Adrenal gland (tissue), 12 donors: ENCODE measurements around the gene RHOXF2. TPM values are rescaled to one million over a fixed set of nuclear protein-coding genes. Genes with fewer than 3 reads are reported as not detected.
"Not testable (repeated sequence)": the region's sequence is repeated elsewhere in the genome, so short reads cannot be mapped to it uniquely, and the experiment has no call there.

ENCODE experiments used
- DNase-seq, 7 donors: peaks; one replicate each; pipeline ENCODE4 v3.0.0-alpha.2; 2019 to 2020
- H3K27ac ChIP-seq, 5 donors: fragments of 200-600 bp; sonication (generic) in 4 of 5; 1 replicate in 3 of 5; 2 replicates in 2 of 5; pipeline versions ENCODE4 v1.5.1 to v1.8.0; 2016 to 2020; ENCODE audit warnings: mild to moderate bottlenecking in 1 of 5
- H3K27me3 ChIP-seq: fragments of 200-600 bp; 2 replicates; pipeline ENCODE4 v1.8.0; 2021
- H3K36me3 ChIP-seq, 2 donors: fragments of 200-600 bp; replicated peaks in 1 of 2; 1 replicate in 1 of 2; 2 replicates in 1 of 2; pipeline versions ENCODE4 v1.5.1 to v1.8.0; 2018 to 2022
- H3K4me1 ChIP-seq, 2 donors: fragments of 200-600 bp; replicated peaks in 1 of 2; 1 replicate in 1 of 2; 2 replicates in 1 of 2; pipeline versions ENCODE4 v1.5.1 to v1.8.0; 2018 to 2021
- H3K4me3 ChIP-seq, 4 donors: fragments of 200-600 bp; sonication (generic) in 3 of 4; one replicate each; pipeline ENCODE4 v1.5.1; 2016 to 2018
- H3K9me3 ChIP-seq, 3 donors: fragments of 200-600 bp; sonication (generic) in 1 of 3; replicated peaks in 1 of 3; 1 replicate in 2 of 3; 2 replicates in 1 of 3; pipeline versions ENCODE4 v1.5.1 to v1.8.0; 2016 to 2021
- CTCF ChIP-seq, 6 experiments: fragments of 450-650 bp in 4 of 6; fragments of 200-600 bp in 2 of 6; sonication (generic) in 1 of 6; IDR thresholded peaks; 1 replicate in 5 of 6; 2 replicates in 1 of 6; pipeline versions ENCODE4 v1.5.1 to v1.8.0; 2016 to 2021; ENCODE audit warnings: antibody characterized with exemption in 6 of 6, mild to moderate bottlenecking in 2 of 6, moderate library complexity in 1 of 6
- POLR2A ChIP-seq, 2 donors: fragments of 450-650 bp; IDR thresholded peaks; one replicate each; pipeline ENCODE4 v1.6.1; 2017; ENCODE audit warnings: antibody characterized with exemption in 2 of 2, mild to moderate bottlenecking in 2 of 2, moderate library complexity in 1 of 2
- WGBS, 4 donors: extraction: QIAGEN DNeasy Blood & Tissue Kit in 2 of 4; methylation state at CpG; one replicate each; pipeline versions ENCODE4 v1.1.5 to v1.1.7; 2013 to 2017; 5-methylcytosine and 5-hydroxymethylcytosine counted together
- intact Hi-C, 2 donors: fragments of 100-400 bp; cut with DNase I; formaldehyde crosslinking; loops; one replicate each; pipeline versions ENCODE4 v1.14.1 to v1.15.0; 2022 to 2023
- polyA plus RNA-seq, 3 donors: library from polyadenylated mRNA; stranded (reverse); fragments of 200-250 nt in 2 of 3; fragments of 350-450 nt in 1 of 3; fragmentation: Illumina TruSeq in 1 of 3; extraction: RNeasy Lipid Tissue Mini Kit (QIAGEN cat#74804) in 1 of 3; gene quantifications; one replicate each; pipeline ENCODE4 v1.2.3, GENCODE V29; 2013 to 2014
- total RNA-seq, 9 donors: library from RNA; depleted of rRNA in 4 of 9; stranded (reverse); fragments of >200 nt in 4 of 9; fragments of 120-200 nt in 1 of 9; fragmentation: NEBNext Ultra II Directional in 1 of 9; extraction: Animal tissue kit (Norgen Biotek cat#: 25700) in 1 of 9; gene quantifications; one replicate each; pipeline versions ENCODE4 v1.1.0 to v1.2.4, GENCODE V29; 2013 to 2023
- donor health status: healthy with polysubstance abuse.
- donor health status: Bipolar disorder and iron deficiency.
- donor health status: DM: yes; HTN: yes; CAD: no.
- donor health status: DM: no; HTN: no; CAD: no.
- donor health status: DM: no; HTN: no; CAD: no.
- donor health status: DM: yes; HTN: yes; CAD: no.

RHOXF2 gene
- total and polyA plus RNA-seq, 12 donors, result 0.08 to 0.18 (median 0.15) TPM; not detected in 9

GRCh38 chrX:120120223-120120622 is 38.2 kb upstream of the RHOXF2 start:
- WGBS, 4 donors, result 50 to 92% (median 82%) methylated on average over 3 to 12 of the region's 12 CpGs
- Histone ChIP-seq H3K27ac (no peak overlapping the region), H3K9me3 (no peaks in the 10 kb centered on the region), H3K4me1 (peaks cover 5% of the 10 kb centered on the region in 2 donors), H3K36me3 (no peaks in the 10 kb centered on the region), H3K4me3 (no peak overlapping the region), H3K27me3 (no peaks in the 10 kb centered on the region)
- DNase-seq, result no peak
- intact Hi-C loops, result no loop called here
- TF ChIP-seq POLR2A (IDR thresholded peaks at IDR 0.05) (no peak), CTCF (IDR thresholded peaks at IDR 0.05) (no peak)

GRCh38 chrX:120125444-120125843 is 33.0 kb upstream of the RHOXF2 start:
- intact Hi-C loops, result no loop called here
- no peak for TF ChIP-seq POLR2A (IDR thresholded peaks at IDR 0.05)
- no peak for TF ChIP-seq CTCF (IDR thresholded peaks at IDR 0.05)
- 50 to 87% (median 70%) methylated on average over 3 of the region's 3 CpGs for WGBS, 4 donors
- no peaks in the 10 kb centered on the region for H3K9me3 ChIP-seq
- H3K36me3 ChIP-seq, result no peaks in the 10 kb centered on the region
- no peaks in the 10 kb centered on the region for H3K27me3 ChIP-seq
- peak overlapping the region in 1 of 4 donors; percentile 24 for H3K4me3 ChIP-seq
- peak overlapping the region in 3 of 5 donors; percentile 38 to 74 (median 39) for H3K27ac ChIP-seq
- H3K4me1 ChIP-seq, result peaks cover 6 to 10% of the 10 kb centered on the region in 2 donors
- DNase-seq, result peak; percentile 27 to 59 (median 45)

GRCh38 chrX:120128306-120128846 is 30.0 kb upstream of the RHOXF2 start:
- H3K27ac ChIP-seq, H3K4me3 ChIP-seq, intact Hi-C loops, H3K27me3 ChIP-seq, H3K9me3 ChIP-seq, DNase-seq, H3K4me1 ChIP-seq, H3K36me3 ChIP-seq: not testable (repeated sequence)
- 75 to 92% (median 83%) methylated on average over 5 of the region's 5 CpGs for WGBS, 4 donors

GRCh38 chrX:120136128-120136527 is 22.3 kb upstream of the RHOXF2 start:
- WGBS, 4 donors, result 60 to 89% (median 83%) methylated on average over 5 to 6 of the region's 6 CpGs
- no peak overlapping the region for H3K4me3 ChIP-seq
- no peaks in the 10 kb centered on the region for H3K36me3 ChIP-seq
- intact Hi-C loops, result no loop called here
- H3K4me1 ChIP-seq, result no peaks in the 10 kb centered on the region
- no peaks in the 10 kb centered on the region for H3K9me3 ChIP-seq
- DNase-seq, result no peak
- no peak overlapping the region for H3K27ac ChIP-seq
- TF ChIP-seq CTCF (IDR thresholded peaks at IDR 0.05), result no peak
- TF ChIP-seq POLR2A (IDR thresholded peaks at IDR 0.05), result no peak
- no peaks in the 10 kb centered on the region for H3K27me3 ChIP-seq

GRCh38 chrX:120136840-120137239 is 21.6 kb upstream of the RHOXF2 start:
- H3K4me1 ChIP-seq, result no peaks in the 10 kb centered on the region
- DNase-seq, result no peak
- H3K9me3 ChIP-seq, result no peaks in the 10 kb centered on the region
- H3K27me3 ChIP-seq, result no peaks in the 10 kb centered on the region
- TF ChIP-seq CTCF (IDR thresholded peaks at IDR 0.05) (no peak), POLR2A (IDR thresholded peaks at IDR 0.05) (no peak)
- intact Hi-C loops, result no loop called here
- H3K4me3 ChIP-seq, result no peak overlapping the region
- H3K36me3 ChIP-seq, result no peaks in the 10 kb centered on the region
- no peak overlapping the region for H3K27ac ChIP-seq
- 42 to 65% (median 51%) methylated on average over 3 of the region's 3 CpGs for WGBS, 4 donors
